ENCODE measurements around the gene TMEM181.

Gene TMEM181

GRCh38 chr6:158636778-158637177 is 76.9 kb downstream of the TMEM181 start:
- Histone ChIP-seq H3K27ac (ENCODE audit: low read depth, low read length) (no peak overlapping the region), H3K36me3 (ENCODE audit: insufficient read depth, low read length) (peaks cover 53% of the 10 kb centered on the region)
- WGBS = 95% methylated on average over 8 of the region's 8 CpGs

GRCh38 chr6:158638324-158638854 is 78.5 kb downstream of the TMEM181 start:
- Histone ChIP-seq H3K9me3 (ENCODE audit: insufficient read depth, low read depth, low read length) (no peaks in the 10 kb centered on the region), H3K27ac (ENCODE audit: low read depth, low read length) (no peak overlapping the region), H3K36me3 (ENCODE audit: insufficient read depth, low read length) (peaks cover 39% of the 10 kb centered on the region)

More at GRCh38 chr6:158636778-158637177, 76.9 kb downstream of the TMEM181 start:
- Histone ChIP-seq H3K9ac (ENCODE audit: low read depth, low read length) (no peak overlapping the region), H3K9me3 (ENCODE audit: insufficient read depth, low read depth, low read length) (no peaks in the 10 kb centered on the region), H3K4me3 (ENCODE audit: low read length) (no peak overlapping the region), H3K27me3 (ENCODE audit: insufficient read depth, low read length) (no peaks in the 10 kb centered on the region), H3K4me1 (ENCODE audit: insufficient read depth, low read length) (no peaks in the 10 kb centered on the region)

GRCh38 chr6:158639056-158639455 is 79.2 kb downstream of the TMEM181 start:
- H3K27me3 ChIP-seq (ENCODE audit: insufficient read depth, low read length) = no peaks in the 10 kb centered on the region
- peaks cover 32% of the 10 kb centered on the region for H3K36me3 ChIP-seq (ENCODE audit: insufficient read depth, low read length)
- H3K4me3 ChIP-seq (ENCODE audit: low read length) = no peak overlapping the region
- no peak overlapping the region for H3K9ac ChIP-seq (ENCODE audit: low read depth, low read length)
- no peak overlapping the region for H3K27ac ChIP-seq (ENCODE audit: low read depth, low read length)
- H3K9me3 ChIP-seq (ENCODE audit: insufficient read depth, low read depth, low read length) = no peaks in the 10 kb centered on the region
- 85% methylated on average over 5 of the region's 5 CpGs for WGBS
- no peaks in the 10 kb centered on the region for H3K4me1 ChIP-seq (ENCODE audit: insufficient read depth, low read length)

More at GRCh38 chr6:158638324-158638854, 78.5 kb downstream of the TMEM181 start:
- Histone ChIP-seq H3K4me1 (ENCODE audit: insufficient read depth, low read length) (no peaks in the 10 kb centered on the region), H3K9ac (ENCODE audit: low read depth, low read length) (no peak overlapping the region), H3K27me3 (ENCODE audit: insufficient read depth, low read length) (no peaks in the 10 kb centered on the region), H3K4me3 (ENCODE audit: low read length) (no peak overlapping the region)
- WGBS = 89% methylated on average over 3 of the region's 3 CpGs

GRCh38 chr6:158640519-158640918 is 80.6 kb downstream of the TMEM181 start:
- H3K27ac ChIP-seq (ENCODE audit: low read depth, low read length) = no peak overlapping the region
- H3K9me3 ChIP-seq (ENCODE audit: insufficient read depth, low read depth, low read length) = no peaks in the 10 kb centered on the region
- H3K36me3 ChIP-seq (ENCODE audit: insufficient read depth, low read length) = peaks cover 18% of the 10 kb centered on the region
- no peak overlapping the region for H3K4me3 ChIP-seq (ENCODE audit: low read length)
- no peak overlapping the region for H3K9ac ChIP-seq (ENCODE audit: low read depth, low read length)
- 95% methylated on average over 2 of the region's 2 CpGs for WGBS
- peaks cover 6% of the 10 kb centered on the region; the same call in 1 of the 2 replicates for H3K4me1 ChIP-seq (ENCODE audit: insufficient read depth, low read length)
- peaks cover 5% of the 10 kb centered on the region for H3K27me3 ChIP-seq (ENCODE audit: insufficient read depth, low read length)

- H3K27ac ChIP-seq (ENCODE audit: low read depth, low read length) = no peak overlapping the region
- no peak overlapping the region for H3K9ac ChIP-seq (ENCODE audit: low read depth, low read length)
- H3K36me3 ChIP-seq (ENCODE audit: insufficient read depth, low read length) = peaks cover 4% of the 10 kb centered on the region
- no peak overlapping the region for H3K4me3 ChIP-seq (ENCODE audit: low read length)
- 89% methylated on average over 7 of the region's 8 CpGs for WGBS
- H3K27me3 ChIP-seq (ENCODE audit: insufficient read depth, low read length) = peaks cover 15% of the 10 kb centered on the region
- H3K4me1 ChIP-seq (ENCODE audit: insufficient read depth, low read length) = peaks cover 6% of the 10 kb centered on the region; the same call in 1 of the 2 replicates
- H3K9me3 ChIP-seq (ENCODE audit: insufficient read depth, low read depth, low read length) = no peaks in the 10 kb centered on the region
Observed at GRCh38 chr6:158642097-158642601, 82.3 kb downstream of the TMEM181 start.

GRCh38 chr6:158643836-158644230 is 83.9 kb downstream of the TMEM181 start:
- peak overlapping the region; percentile 87; the same call in 1 of the 2 replicates for H3K27ac ChIP-seq (ENCODE audit: low read depth, low read length)
- peaks cover 6% of the 10 kb centered on the region; the same call in 1 of the 2 replicates for H3K4me1 ChIP-seq (ENCODE audit: insufficient read depth, low read length)
- no peaks in the 10 kb centered on the region for H3K9me3 ChIP-seq (ENCODE audit: insufficient read depth, low read depth, low read length)
- no peaks in the 10 kb centered on the region for H3K36me3 ChIP-seq (ENCODE audit: insufficient read depth, low read length)
- 6% methylated on average over 21 of the region's 21 CpGs for WGBS
- peak overlapping the region; percentile 90 for H3K9ac ChIP-seq (ENCODE audit: low read depth, low read length)
- H3K4me3 ChIP-seq (ENCODE audit: low read length) = peak overlapping the region; percentile 90
- peaks cover 15% of the 10 kb centered on the region for H3K27me3 ChIP-seq (ENCODE audit: insufficient read depth, low read length)

- H3K9me3 ChIP-seq (ENCODE audit: insufficient read depth, low read depth, low read length) = no peaks in the 10 kb centered on the region
- H3K27ac ChIP-seq (ENCODE audit: low read depth, low read length) = peak within 1 kb of the TSS; percentile 87
- peaks cover 6% of the 10 kb centered on the region; the same call in 1 of the 2 replicates for H3K4me1 ChIP-seq (ENCODE audit: insufficient read depth, low read length)
- peak within 1 kb of the TSS; percentile 90 for H3K4me3 ChIP-seq (ENCODE audit: low read length)
- peak within 1 kb of the TSS; percentile 90 for H3K9ac ChIP-seq (ENCODE audit: low read depth, low read length)
- WGBS = under 1% methylated on average over 81 of the region's 81 CpGs
- no peaks in the 10 kb centered on the region for H3K36me3 ChIP-seq (ENCODE audit: insufficient read depth, low read length)
- peaks cover 15% of the 10 kb centered on the region for H3K27me3 ChIP-seq (ENCODE audit: insufficient read depth, low read length)
Observed at GRCh38 chr6:158644231-158645063, 84.6 kb downstream of the TMEM181 start, which contains the start of gene DYNLT1. Gene DYNLT1 (minus strand): TSS chr6:158644743. CDS start chr6:158644708, 35 bp downstream.

GRCh38 chr6:158645064-158646022 is 85.5 kb downstream of the TMEM181 start:
- Histone ChIP-seq H3K4me3 (ENCODE audit: low read length) (peak overlapping the region; percentile 90), H3K9me3 (ENCODE audit: insufficient read depth, low read depth, low read length) (no peaks in the 10 kb centered on the region), H3K36me3 (ENCODE audit: insufficient read depth, low read length) (no peaks in the 10 kb centered on the region), H3K27me3 (ENCODE audit: insufficient read depth, low read length) (peaks cover 15% of the 10 kb centered on the region), H3K27ac (ENCODE audit: low read depth, low read length) (no peak overlapping the region), H3K9ac (ENCODE audit: low read depth, low read length) (peak overlapping the region; percentile 41), H3K4me1 (ENCODE audit: insufficient read depth, low read length) (peaks cover 6% of the 10 kb centered on the region; the same call in 1 of the 2 replicates)
- WGBS = 35% methylated on average over 19 of the region's 21 CpGs

- peaks cover 15% of the 10 kb centered on the region for H3K27me3 ChIP-seq (ENCODE audit: insufficient read depth, low read length)
- H3K4me1 ChIP-seq (ENCODE audit: insufficient read depth, low read length) = peaks cover 6% of the 10 kb centered on the region; the same call in 1 of the 2 replicates
- H3K27ac ChIP-seq (ENCODE audit: low read depth, low read length) = no peak overlapping the region
- 87% methylated on average over 10 of the region's 10 CpGs for WGBS
- H3K4me3 ChIP-seq (ENCODE audit: low read length) = no peak overlapping the region
- no peaks in the 10 kb centered on the region for H3K36me3 ChIP-seq (ENCODE audit: insufficient read depth, low read length)
- no peak overlapping the region for H3K9ac ChIP-seq (ENCODE audit: low read depth, low read length)
- no peaks in the 10 kb centered on the region for H3K9me3 ChIP-seq (ENCODE audit: insufficient read depth, low read depth, low read length)
Observed at GRCh38 chr6:158646023-158646910, 86.4 kb downstream of the TMEM181 start.

GRCh38 chr6:158647501-158647900 is 87.6 kb downstream of the TMEM181 start:
- Histone ChIP-seq H3K9me3 (ENCODE audit: insufficient read depth, low read depth, low read length) (no peaks in the 10 kb centered on the region), H3K27me3 (ENCODE audit: insufficient read depth, low read length) (peaks cover 15% of the 10 kb centered on the region), H3K9ac (ENCODE audit: low read depth, low read length) (no peak overlapping the region), H3K4me3 (ENCODE audit: low read length) (no peak overlapping the region), H3K4me1 (ENCODE audit: insufficient read depth, low read length) (peaks cover 6% of the 10 kb centered on the region; the same call in 1 of the 2 replicates), H3K36me3 (ENCODE audit: insufficient read depth, low read length) (no peaks in the 10 kb centered on the region), H3K27ac (ENCODE audit: low read depth, low read length) (no peak overlapping the region)
- WGBS = 80% methylated on average over 4 of the region's 4 CpGs

Measured in HUES64 (cell line).